ENCODE results near the gene WDR37. TPM values are rescaled to one million over a fixed set of nuclear protein-coding genes. Genes with fewer than 3 reads are reported as not detected.

WDR37 gene
- total RNA-seq, 4 donors from 2014 or later: 11.4 to 30.3 (median 17.4) TPM

- ATAC-seq (ENCODE audit: low FRiP score) (no peak), DNase-seq (ENCODE audit: low spot score) (no peak)
- TF ChIP-seq CTCF (IDR thresholded peaks at IDR 0.05): no peak
Measured at GRCh38 chr10:1128115-1128514, 71.9 kb downstream of the WDR37 start.

GRCh38 chr10:1128649-1129048 is 72.5 kb downstream of the WDR37 start:
- no peak for DNase-seq (ENCODE audit: low spot score)
- no peak for TF ChIP-seq CTCF (IDR thresholded peaks at IDR 0.05)
- no peak for ATAC-seq (ENCODE audit: low FRiP score)

GRCh38 chr10:1130226-1130625 is 74.0 kb downstream of the WDR37 start:
- no peak for TF ChIP-seq CTCF (IDR thresholded peaks at IDR 0.05)
- DNase-seq (ENCODE audit: low spot score): no peak
- ATAC-seq (ENCODE audit: low FRiP score): no peak

GRCh38 chr10:1130995-1131790 is 75.0 kb downstream of the WDR37 start:
- no peak for TF ChIP-seq CTCF (IDR thresholded peaks at IDR 0.05)
- DNase-seq (ENCODE audit: low spot score) (no peak), ATAC-seq (ENCODE audit: low FRiP score) (no peak)

GRCh38 chr10:1132584-1132983 is 76.4 kb downstream of the WDR37 start:
- TF ChIP-seq CTCF (IDR thresholded peaks at IDR 0.05): no peak
- DNase-seq (ENCODE audit: low spot score) (no peak), ATAC-seq (ENCODE audit: low FRiP score) (no peak)

GRCh38 chr10:1133495-1134045 is 77.4 kb downstream of the WDR37 start:
- TF ChIP-seq CTCF (IDR thresholded peaks at IDR 0.05): no peak
- no peak for ATAC-seq (ENCODE audit: low FRiP score)
- no peak for DNase-seq (ENCODE audit: low spot score)

- DNase-seq (ENCODE audit: low spot score): no peak
- ATAC-seq (ENCODE audit: low FRiP score): no peak
- no peak for TF ChIP-seq CTCF (IDR thresholded peaks at IDR 0.05)
Measured at GRCh38 chr10:1134156-1134555, 78.0 kb downstream of the WDR37 start.
